NB4 (cell line): ENCODE data around the gene ALDH3A2.

Experiments used
- DNase-seq: peaks from one replicate; pipeline ENCODE4 v3.0.0; 2010; ENCODE audit warnings: low read depth
- H3K4me3 ChIP-seq: one replicate; pipeline ENCODE4 v1.5.1; 2011; ENCODE audit warnings: mild to moderate bottlenecking, low read depth, low read length, moderate library complexity
- MYC ChIP-seq: IDR thresholded peaks from 2 replicates; pipeline ENCODE4 v1.6.1; 2011; ENCODE audit warnings: low read depth, low read length
- POLR2A ChIP-seq: IDR thresholded peaks from 2 replicates; pipeline ENCODE4 v1.6.1; 2011; ENCODE audit warnings: mild to moderate bottlenecking; ENCODE audit not compliant: insufficient read length; ENCODE audit errors: extremely low read depth
- TF ChIP-seq, protein P1 (sequence below): IDR thresholded peaks from one replicate; pipeline ENCODE4 v1.5.1; 2012; ENCODE audit warnings: low read depth, low read length
- TF ChIP-seq, protein P2 (sequence below): IDR thresholded peaks from 2 replicates; pipeline ENCODE4 v1.6.1; 2011; ENCODE audit warnings: low read depth, low read length

ALDH3A2 gene

DNA sequence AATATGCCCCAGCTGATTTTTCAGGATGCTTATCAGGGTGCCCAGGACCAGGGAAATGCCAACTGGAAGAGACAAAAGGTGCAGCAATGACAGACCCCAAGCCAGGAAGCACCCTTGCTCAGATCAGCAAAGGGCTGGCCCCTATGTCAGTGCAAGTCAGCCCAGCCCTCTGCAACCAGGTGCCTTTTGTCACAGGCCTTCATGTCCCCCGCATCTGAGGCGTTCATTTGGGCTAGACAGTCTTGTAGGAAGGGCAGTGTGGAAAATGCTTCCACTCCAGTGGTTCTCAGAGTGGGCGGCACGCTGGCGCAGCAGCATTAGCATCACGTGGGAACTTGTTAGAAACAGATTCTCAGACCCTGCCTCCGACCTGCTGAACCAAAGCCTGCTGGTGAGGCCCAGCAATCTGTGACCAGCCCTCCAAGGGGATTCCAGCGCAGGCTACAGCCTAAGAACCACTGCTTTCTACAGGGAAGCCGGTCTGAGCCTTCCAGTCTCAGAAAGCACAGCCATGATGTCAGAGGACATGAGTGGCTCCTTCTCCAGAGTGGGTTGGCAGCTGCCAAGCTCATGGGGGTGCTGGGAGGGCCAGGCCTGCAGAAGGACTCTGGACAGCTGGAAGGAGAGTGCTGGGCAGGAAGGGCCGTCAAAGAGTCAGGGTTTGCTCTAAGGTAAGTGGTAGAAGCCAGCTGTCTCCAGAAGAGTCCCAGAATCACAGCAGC, 54.7 kb downstream of the ALDH3A2 start:
- no peak overlapping the region for H3K4me3 ChIP-seq
- DNase-seq, result no peak
- TF ChIP-seq MYC, result no peak
- TF ChIP-seq POLR2A, result no peak
- TF ChIP-seq, protein P1, sequence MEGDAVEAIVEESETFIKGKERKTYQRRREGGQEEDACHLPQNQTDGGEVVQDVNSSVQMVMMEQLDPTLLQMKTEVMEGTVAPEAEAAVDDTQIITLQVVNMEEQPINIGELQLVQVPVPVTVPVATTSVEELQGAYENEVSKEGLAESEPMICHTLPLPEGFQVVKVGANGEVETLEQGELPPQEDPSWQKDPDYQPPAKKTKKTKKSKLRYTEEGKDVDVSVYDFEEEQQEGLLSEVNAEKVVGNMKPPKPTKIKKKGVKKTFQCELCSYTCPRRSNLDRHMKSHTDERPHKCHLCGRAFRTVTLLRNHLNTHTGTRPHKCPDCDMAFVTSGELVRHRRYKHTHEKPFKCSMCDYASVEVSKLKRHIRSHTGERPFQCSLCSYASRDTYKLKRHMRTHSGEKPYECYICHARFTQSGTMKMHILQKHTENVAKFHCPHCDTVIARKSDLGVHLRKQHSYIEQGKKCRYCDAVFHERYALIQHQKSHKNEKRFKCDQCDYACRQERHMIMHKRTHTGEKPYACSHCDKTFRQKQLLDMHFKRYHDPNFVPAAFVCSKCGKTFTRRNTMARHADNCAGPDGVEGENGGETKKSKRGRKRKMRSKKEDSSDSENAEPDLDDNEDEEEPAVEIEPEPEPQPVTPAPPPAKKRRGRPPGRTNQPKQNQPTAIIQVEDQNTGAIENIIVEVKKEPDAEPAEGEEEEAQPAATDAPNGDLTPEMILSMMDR, result no peak
- TF ChIP-seq, protein P2, sequence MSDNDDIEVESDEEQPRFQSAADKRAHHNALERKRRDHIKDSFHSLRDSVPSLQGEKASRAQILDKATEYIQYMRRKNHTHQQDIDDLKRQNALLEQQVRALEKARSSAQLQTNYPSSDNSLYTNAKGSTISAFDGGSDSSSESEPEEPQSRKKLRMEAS, result no peak

DNA sequence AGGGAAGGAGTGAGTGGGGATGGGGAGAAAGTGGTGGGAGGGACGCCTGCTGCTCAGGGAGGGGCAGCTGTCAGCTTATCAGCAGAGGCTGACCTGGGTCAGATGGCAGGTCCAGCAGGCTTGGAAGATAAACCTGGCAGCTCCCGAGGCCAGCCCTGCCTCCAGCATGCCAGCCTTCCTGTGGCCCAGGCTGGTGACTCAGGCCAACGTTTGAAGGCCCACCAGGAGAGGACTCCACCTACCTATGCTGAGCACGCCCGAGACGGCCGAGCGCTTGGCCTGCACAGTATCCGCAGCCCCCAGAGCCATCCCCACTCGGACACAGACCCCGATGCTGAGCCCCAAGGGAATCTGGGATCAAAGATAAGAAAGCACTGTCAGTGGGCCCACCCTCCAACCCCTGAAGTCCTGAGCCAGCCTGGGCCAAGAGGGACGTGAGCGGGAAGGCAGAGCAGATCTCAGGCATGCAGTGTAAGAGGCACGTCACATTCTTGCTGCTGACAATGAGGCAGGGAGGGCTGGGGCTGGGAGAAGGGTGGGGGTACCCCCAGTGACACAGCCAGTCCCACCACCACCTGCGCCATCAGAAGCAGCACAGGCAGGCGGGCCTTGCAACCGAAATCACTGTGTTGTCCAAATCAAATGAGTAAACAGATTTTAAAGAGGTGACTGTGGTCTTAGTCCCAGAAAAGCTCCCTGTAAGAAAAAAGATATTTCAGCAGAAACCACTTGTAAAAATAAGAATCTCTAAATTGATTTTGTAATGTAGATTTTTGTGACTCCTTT, 55.5 kb downstream of the ALDH3A2 start:
- no peak for DNase-seq
- no peak overlapping the region for H3K4me3 ChIP-seq
- TF ChIP-seq MYC (no peak), POLR2A (no peak)
- TF ChIP-seq, protein P1, result no peak
- TF ChIP-seq, protein P2, result no peak

DNA sequence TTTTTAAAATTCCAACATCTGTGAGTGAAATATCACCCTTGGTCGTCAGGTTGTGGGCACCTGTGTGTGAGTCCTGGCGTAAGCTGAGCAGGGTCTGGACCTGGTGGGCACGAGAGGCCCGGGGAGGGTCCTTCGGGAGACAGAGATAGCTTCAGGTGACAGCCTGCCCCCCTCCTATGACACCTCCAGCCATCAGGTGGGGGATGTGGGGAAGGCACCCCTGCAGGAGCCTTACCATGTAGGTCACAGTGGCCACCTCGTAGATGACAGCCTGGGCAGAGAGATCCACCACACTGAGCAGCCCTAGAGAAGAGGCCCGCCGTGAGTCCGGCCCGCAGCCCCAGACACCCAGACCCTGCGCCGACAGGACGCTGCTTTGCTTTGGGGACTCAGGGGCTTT, 56.6 kb downstream of the ALDH3A2 start:
- TF ChIP-seq, protein P2, result no peak
- TF ChIP-seq MYC, result no peak
- TF ChIP-seq POLR2A, result no peak
- H3K4me3 ChIP-seq, result no peak overlapping the region
- DNase-seq, result no peak

DNA sequence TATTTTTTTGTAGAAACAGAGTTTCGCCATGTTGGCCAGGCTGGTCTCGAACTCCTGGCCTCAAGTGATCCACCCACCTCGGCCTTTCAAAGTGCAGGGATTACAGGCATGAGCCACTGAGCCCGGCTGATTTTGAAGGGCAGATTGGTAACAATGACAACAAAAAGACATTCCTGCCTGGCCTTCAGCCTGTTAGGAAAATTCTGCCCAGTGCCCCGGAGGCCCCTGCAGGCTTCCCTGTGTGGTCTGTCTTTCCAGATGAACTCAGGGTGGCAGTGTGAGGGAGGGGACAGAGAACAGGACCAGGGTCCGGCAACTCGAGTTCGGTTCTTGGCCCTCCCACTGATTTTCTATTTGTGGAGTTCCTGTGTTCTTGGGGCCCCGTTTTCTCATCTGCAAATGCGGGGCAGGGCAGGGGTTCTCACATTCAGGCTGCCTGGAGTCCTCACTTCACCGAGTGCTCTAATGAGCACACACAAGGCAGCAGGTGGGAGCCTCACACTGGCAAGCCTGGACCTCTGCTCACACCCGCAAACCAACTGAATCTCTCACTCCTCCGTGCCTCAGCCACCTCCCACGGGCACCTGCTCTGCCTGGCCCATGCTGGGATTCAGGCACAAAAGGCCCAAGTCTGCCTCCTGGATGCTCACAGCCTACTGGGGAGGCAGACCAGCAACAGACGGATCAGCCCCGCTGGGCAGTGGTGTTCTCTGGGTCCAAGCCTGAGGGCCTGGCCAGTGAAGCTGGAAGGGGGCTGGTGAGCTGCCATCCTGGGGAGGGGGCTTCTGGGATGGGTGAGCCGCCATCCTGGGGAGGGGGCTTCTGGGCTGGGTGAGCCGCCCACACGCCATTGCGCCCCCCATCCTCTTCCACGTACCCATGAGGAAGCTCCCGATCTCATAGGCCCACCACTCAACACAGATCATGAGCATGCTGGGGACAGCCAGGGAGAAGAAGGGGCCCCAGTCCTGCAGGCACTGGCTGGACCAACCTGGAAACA, 57.5 kb downstream of the ALDH3A2 start:
- TF ChIP-seq MYC (no peak), POLR2A (no peak)
- TF ChIP-seq, protein P2, result no peak
- TF ChIP-seq, protein P1, result no peak
- no peak for DNase-seq

DNA sequence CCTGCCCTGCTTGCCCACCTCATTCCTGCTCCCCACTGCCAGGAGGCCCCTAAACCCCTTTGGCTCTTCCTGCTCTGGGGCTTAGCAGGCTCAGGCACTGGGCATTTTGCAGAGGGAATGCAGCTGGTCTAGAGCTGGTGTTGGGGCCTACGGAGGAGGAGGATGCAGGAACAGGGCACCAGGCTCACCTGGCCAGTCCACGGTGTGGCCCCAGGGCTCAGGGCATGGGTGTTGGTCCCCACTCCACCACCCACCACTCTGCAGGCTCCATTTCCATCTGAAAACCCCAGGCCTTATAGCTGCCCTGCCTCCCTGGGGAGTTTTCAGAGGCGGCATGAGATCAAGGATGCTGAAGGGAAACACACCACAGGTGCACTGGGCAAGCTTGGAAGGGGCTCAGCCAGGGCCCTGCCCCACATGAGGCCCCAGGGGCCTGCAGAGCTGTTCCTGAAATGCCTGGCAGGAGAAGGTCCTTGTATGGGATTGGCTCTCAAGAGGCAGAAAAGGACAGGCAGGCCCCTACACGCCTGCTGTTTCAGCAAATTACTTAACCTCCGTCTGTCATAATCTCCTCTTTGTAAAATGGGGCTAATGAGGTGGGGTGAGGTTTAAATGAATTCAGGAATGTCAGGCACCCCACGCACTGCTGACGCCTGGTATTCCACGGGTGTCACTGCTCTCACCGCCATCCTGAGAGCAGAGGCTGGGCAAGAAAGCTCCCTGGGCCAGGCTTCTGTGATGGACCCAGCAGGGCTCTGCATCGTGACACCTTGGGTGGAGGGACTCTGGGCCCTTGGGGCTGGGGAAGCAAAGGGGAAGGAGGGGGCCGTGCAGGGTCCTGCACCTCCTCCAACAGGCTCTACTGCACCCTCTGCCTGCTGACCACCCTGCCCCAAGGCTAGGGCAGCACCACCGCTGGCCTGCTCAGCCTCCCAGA, 58.5 kb downstream of the ALDH3A2 start:
- no peak for DNase-seq
- TF ChIP-seq, protein P2, result no peak
- no peak for TF ChIP-seq MYC
- TF ChIP-seq, protein P1, result no peak
- no peak for TF ChIP-seq POLR2A
- no peak overlapping the region for H3K4me3 ChIP-seq

More for the DNA sequence above, 57.5 kb downstream of the ALDH3A2 start:
- H3K4me3 ChIP-seq, result no peak overlapping the region
